Suprapubic skin (tissue), 4 donors: ENCODE results near the gene SOX12.

Source experiments
- CTCF ChIP-seq, 2 donors: fragments of 200-600 bp in 1 of 2; fragments of 450-650 bp in 1 of 2; sonication (generic) in 1 of 2; IDR thresholded peaks; one replicate each; pipeline ENCODE4 v1.5.1; 2016 to 2019; ENCODE audit warnings: antibody characterized with exemption in 2 of 2, mild to moderate bottlenecking in 1 of 2, moderate library complexity in 1 of 2
- EP300 ChIP-seq: sonication (generic); formaldehyde crosslinking; IDR thresholded peaks from one replicate; pipeline ENCODE4 v1.6.1; 2017; ENCODE audit warnings: antibody characterized with exemption
- POLR2AphosphoS5 ChIP-seq, 3 donors: sonication (generic); formaldehyde crosslinking; IDR thresholded peaks; one replicate each; pipeline ENCODE4 v1.6.1; 2017; ENCODE audit warnings: antibody characterized with exemption in 3 of 3

- TF ChIP-seq POLR2AphosphoS5 (IDR thresholded peaks at IDR 0.05), result no peak
- TF ChIP-seq CTCF (IDR thresholded peaks at IDR 0.05), result no peak
- TF ChIP-seq EP300, result no peak
Observed at GRCh38 chr20:343107-343506, 17.8 kb downstream of the SOX12 start.
